WI38 (cell line): ENCODE data around the gene WWOX.

Source experiments
- H3K4me3 ChIP-seq: 2 replicates; pipeline ENCODE4 v1.5.1; 2011; ENCODE audit warnings: low read depth, mild to moderate bottlenecking, control low read depth, low read length
- TF ChIP-seq, protein P1 (sequence below): IDR thresholded peaks from 2 replicates; pipeline ENCODE4 v1.5.1; 2012; ENCODE audit warnings: low read depth, mild to moderate bottlenecking, control low read depth, low read length

Gene WWOX

DNA sequence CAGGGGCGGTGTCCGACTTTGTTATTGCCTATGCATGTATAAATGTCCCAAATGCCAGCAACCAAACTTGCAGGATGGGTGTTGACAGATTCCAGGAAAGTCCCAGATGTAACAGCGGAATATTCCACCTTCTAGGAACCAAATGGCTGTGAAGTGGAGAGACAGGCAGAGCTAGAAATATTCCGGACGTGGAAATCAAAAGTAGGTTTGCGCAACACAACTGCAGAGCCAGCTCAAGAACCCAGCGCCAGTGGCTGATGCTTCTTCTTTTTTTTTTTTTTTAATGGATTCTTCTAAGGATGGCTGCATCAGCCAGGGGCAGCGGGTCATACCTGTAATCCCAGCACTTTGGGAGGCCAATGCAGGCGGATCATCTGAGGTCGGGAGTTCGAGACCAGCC is 899.4 kb downstream of the WWOX start:
- TF ChIP-seq, protein P1, sequence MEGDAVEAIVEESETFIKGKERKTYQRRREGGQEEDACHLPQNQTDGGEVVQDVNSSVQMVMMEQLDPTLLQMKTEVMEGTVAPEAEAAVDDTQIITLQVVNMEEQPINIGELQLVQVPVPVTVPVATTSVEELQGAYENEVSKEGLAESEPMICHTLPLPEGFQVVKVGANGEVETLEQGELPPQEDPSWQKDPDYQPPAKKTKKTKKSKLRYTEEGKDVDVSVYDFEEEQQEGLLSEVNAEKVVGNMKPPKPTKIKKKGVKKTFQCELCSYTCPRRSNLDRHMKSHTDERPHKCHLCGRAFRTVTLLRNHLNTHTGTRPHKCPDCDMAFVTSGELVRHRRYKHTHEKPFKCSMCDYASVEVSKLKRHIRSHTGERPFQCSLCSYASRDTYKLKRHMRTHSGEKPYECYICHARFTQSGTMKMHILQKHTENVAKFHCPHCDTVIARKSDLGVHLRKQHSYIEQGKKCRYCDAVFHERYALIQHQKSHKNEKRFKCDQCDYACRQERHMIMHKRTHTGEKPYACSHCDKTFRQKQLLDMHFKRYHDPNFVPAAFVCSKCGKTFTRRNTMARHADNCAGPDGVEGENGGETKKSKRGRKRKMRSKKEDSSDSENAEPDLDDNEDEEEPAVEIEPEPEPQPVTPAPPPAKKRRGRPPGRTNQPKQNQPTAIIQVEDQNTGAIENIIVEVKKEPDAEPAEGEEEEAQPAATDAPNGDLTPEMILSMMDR = no peak
- H3K4me3 ChIP-seq = no peak overlapping the region

DNA sequence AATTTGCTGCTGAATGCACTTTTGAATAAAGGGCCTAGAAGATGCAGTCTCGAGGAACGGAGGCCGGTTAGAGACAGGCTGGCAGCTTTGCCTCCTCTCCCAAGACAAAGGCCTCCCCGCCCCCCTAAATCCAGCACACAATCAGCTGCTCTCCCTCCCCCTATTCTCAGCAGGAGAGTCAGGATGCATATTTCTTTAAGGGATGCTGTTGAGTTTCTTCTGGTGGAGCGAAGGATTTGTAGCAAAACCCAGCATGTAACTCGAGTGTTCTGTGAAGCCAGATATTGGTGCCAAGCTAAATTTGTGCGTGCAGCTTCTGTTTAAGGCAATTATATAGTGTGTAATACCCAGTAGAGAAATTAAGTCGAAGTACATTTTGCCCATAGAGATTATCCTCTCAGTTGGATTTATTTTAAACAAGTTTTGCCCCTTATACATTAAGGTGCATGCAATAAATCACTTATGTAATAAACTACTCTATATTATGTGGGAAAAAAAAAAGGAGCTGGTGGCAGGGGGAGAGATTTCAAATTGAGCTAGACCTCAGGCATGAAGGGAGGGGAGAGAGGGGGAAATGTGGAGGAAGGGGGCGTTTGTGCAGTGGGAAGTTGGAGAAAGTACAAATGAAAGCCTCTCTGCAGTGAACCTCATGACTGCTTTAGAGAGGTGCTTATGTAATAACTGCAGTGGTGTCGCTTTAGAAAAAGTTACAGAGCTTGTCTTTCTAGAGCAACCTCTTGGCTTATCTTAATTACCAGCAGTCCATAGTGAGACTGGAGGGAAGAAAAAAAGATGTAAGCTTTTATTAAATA is 901.9 kb downstream of the WWOX start:
- no peak overlapping the region for H3K4me3 ChIP-seq
- TF ChIP-seq, protein P1 = no peak

DNA sequence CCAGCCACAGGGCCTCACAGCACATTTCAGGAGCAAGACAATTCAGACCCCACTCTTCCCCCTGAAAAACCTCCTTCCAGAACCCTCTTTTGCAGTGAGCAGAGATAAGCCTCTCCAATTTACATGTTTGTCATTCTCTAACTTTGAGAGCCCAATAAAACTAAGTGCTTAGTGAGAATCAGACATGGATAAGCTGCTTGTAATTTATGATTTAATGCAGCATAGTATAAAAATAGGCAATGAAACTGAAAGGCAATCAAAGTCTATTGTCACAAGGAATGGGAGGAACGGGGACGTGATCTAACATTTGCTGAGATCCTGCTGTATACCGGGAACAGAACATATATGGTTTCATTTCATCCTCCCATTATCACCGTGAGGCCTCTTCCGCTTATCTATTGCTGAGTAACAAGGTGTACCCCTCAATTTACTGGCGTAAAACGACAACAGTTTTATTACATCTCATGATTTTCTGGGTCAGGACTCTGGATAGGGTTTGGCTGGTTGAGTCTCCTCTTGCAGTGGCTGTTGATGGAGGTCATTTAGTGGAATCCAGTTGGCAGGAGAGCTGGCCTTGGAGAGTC is 903.7 kb downstream of the WWOX start:
- H3K4me3 ChIP-seq = no peak overlapping the region
- TF ChIP-seq, protein P1 = no peak

DNA sequence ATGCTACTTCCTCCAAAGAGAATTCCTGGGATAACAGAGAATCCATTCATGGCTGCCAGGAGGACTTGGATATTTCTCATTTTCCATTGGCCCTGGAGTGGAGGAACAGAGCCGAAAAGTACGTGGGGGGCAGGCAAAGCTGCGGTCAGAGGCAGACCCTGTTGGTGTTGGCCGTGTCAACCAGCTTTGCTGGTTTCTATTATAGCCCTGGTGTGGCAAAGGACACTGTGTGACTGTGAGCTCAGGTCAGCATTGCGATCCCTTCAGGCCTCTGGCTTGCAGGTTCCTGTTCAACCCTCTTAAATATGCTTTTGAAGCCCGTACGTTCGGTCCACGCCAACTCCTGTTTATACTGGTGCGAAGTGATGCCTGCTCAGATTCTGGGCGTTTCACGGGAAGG is 904.9 kb downstream of the WWOX start:
- TF ChIP-seq, protein P1 = no peak

DNA sequence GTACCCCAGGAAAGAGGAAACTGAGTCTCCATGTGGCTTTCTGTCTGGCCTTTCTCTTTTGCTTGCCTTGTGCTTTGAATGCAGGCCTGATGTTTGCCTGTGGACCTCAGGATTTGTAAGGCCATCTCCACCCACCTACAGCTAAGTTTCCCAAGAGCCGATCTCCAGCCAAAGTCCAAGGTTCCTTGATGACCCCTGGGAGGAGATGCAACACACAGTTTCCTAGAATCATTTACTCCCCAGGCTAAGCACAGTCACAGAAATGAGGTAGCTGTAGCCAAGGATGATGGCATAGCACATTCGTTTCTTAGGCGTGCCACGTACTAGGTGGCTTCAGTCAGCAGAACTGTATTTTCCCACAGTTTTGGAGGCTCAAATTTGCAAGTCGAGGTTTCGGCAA is 905.6 kb downstream of the WWOX start:
- no peak overlapping the region for H3K4me3 ChIP-seq
- TF ChIP-seq, protein P1 = no peak

More for the DNA sequence above, 904.9 kb downstream of the WWOX start:
- no peak overlapping the region for H3K4me3 ChIP-seq

DNA sequence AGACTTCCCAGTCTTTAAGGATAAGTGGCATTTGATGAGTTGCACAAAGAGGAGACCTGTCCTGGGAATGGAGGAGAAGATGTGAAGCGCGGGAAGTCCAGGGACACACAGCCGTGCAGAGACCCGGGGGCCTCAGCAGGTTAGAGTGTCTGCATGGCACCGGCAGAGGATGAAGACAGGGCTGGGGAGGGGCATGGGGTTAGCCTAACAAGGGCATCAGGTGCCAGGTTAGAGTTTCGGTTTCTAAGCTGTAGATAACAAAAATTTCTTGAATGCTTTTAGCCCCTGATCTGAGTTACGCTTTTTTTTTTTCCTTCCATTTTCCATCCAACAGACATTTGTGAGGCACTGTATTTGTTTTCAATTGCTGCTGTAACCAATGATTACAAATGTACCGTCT is 906.8 kb downstream of the WWOX start:
- TF ChIP-seq, protein P1 = no peak
- H3K4me3 ChIP-seq = no peak overlapping the region

DNA sequence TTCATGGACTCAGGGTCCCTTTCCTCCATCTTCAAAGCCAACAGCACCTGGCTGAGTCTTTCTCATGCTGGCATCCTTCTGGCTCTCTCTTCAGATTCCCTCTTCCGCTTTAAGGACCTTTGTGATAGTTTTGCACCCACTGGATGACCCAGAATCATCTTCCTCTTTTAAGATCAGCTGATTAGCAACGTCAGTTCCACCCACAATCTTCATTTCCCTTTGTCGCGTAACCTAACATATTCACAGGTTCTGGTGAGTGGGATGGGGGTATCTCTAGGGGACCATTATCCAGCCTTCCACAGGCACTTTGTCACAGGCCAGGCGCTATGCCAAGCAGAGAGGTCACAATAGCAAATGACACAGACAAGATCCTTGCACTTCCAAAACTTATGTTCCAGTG is 907.3 kb downstream of the WWOX start:
- TF ChIP-seq, protein P1 = no peak
- no peak overlapping the region for H3K4me3 ChIP-seq
